GM10266 (cell line): ENCODE results near the gene SPTBN1.

Source experiments
- DNase-seq: peaks from one replicate; pipeline ENCODE4 v3.0.0; 2012; ENCODE audit errors: extremely low spot score
- CTCF ChIP-seq: IDR thresholded peaks from 2 replicates; pipeline ENCODE4 v1.5.1; 2012; ENCODE audit warnings: mild to moderate bottlenecking, low read depth; ENCODE audit not compliant: control insufficient read depth, insufficient read depth; ENCODE audit errors: missing control alignments

SPTBN1 gene

GRCh38 chr2:54595999-54596902 is 140.1 kb downstream of the SPTBN1 start:
- no peak for TF ChIP-seq CTCF
- no peak for DNase-seq

GRCh38 chr2:54597153-54597848 is 141.2 kb downstream of the SPTBN1 start:
- no peak for DNase-seq
- no peak for TF ChIP-seq CTCF

- DNase-seq = no peak
- no peak for TF ChIP-seq CTCF
Observed at GRCh38 chr2:54598347-54599325, 142.5 kb downstream of the SPTBN1 start.

- no peak for TF ChIP-seq CTCF
- DNase-seq = no peak
Observed at GRCh38 chr2:54599326-54599710, 143.2 kb downstream of the SPTBN1 start.

GRCh38 chr2:54599914-54600313 is 143.8 kb downstream of the SPTBN1 start:
- DNase-seq = no peak
- TF ChIP-seq CTCF = no peak

- DNase-seq = no peak
- no peak for TF ChIP-seq CTCF
Observed at GRCh38 chr2:54601339-54601738, 145.2 kb downstream of the SPTBN1 start.
